GM15510 (cell line): ENCODE measurements around the gene ADAD2.
A peak's percentile ranks its signal among the peaks of the same experiment; 100 is the strongest.

Source experiments
- POLR2A ChIP-seq: IDR thresholded peaks from 3 replicates; pipeline ENCODE4 v1.6.1; 2011; ENCODE audit warnings: borderline replicate concordance; ENCODE audit not compliant: insufficient read length; ENCODE audit errors: extremely low read depth

ADAD2 gene

DNA sequence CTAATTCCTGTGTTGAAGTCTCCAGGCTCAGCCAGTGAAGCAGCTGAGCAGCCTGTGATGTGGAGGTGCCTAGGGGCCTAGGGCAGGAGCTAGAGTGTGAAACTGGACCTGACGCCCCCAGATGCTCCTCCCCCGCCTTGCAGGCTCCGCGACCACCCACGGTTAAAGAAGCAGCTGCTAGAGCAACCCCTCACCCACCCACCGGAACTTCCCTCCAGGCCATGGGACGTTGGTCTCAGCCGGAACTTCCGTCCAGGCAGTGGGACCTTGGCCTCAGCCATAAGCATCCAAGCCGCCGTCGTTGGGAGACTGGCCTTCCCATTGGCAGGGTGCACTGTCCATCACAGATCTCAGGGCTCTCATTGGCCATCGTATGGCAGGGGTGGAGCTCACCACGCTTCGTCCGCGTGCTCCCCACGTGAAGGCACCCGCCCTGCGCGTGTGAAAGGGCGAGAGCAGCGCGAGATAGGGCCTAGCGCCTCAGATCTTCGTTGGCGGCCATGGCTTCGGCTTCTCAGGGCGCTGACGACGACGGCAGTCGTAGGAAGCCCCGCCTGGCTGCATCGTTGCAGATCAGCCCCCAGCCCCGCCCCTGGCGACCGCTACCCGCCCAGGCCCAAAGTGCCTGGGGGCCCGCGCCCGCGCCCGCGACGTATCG lies at the start of gene ADAD2:
Gene ADAD2 (plus strand): TSS at position 427 of the 658 bp plus-strand sequence. CDS start 74 bp downstream, at position 501.
- TF ChIP-seq POLR2A, result no peak

DNA sequence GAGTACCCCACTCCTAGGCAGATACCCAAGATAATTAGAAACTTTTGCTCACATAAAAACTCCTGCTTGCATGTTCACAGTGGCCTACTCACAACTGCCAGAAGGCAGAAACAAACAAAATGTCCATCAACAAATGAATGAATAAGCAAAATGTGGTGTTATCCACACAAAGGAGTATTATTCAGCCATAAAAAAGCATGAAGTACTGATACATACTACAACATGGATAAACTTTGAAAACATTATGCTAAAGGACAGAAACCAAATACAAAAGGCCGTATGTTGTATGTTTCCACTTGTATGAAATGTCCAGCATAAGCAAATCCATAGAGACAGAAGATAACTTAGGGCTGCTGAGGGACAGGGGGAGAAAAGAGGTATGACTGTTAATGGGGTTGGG lies 47.9 kb upstream of the ADAD2 start:
- TF ChIP-seq POLR2A, result no peak

DNA sequence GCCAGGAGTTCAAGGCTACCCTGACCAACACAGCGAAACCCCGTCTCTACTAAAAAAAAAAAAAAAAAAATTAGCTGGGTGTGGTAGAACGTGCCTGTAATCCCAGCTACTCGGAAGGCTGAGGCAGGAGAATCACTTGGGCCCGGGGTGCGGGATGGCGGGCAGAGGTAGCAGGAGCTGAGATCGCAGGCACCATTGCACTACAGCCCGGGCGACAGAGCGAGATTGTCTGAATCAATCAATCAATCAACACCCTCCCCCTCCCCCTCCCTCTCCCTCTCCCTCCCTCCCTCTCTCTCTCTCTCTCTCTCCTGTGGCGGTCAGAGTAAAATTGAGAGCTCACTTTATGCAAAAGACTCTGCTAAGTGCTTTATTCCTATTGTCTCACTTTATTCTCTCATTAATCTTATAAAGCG lies 47.2 kb upstream of the ADAD2 start:
- TF ChIP-seq POLR2A, result no peak

DNA sequence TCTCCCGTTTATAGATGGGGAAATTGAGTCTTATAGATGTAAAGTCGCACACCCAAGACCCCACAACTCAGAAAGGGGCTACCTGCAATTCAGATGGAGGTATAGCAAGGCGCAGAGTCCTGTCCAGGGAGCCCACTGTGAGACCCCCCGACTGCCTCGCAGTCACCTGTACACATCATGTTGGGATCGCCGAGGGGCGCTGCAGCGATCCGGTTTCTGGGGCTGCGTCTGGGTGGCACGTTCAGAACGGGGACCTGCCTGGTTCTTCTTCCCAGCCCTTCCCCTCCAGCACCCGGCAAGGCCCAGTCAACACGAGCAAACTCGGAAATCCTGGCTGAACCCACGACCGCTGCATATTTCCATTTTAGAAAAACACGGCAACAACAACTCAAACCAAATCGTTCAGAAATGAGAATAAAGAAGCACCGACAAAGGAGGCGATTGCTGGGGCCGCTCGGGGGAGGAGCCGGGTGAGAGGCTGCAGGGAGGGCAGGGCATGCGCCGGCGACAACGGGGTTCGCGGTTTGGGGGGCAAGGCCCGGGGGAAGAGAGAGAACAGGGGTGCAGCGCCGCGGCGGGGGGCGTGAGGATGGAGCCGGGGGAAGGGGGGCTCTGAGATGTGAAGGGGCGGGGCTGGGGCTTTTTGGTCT lies 46.6 kb upstream of the ADAD2 start:
- TF ChIP-seq POLR2A, result no peak

DNA sequence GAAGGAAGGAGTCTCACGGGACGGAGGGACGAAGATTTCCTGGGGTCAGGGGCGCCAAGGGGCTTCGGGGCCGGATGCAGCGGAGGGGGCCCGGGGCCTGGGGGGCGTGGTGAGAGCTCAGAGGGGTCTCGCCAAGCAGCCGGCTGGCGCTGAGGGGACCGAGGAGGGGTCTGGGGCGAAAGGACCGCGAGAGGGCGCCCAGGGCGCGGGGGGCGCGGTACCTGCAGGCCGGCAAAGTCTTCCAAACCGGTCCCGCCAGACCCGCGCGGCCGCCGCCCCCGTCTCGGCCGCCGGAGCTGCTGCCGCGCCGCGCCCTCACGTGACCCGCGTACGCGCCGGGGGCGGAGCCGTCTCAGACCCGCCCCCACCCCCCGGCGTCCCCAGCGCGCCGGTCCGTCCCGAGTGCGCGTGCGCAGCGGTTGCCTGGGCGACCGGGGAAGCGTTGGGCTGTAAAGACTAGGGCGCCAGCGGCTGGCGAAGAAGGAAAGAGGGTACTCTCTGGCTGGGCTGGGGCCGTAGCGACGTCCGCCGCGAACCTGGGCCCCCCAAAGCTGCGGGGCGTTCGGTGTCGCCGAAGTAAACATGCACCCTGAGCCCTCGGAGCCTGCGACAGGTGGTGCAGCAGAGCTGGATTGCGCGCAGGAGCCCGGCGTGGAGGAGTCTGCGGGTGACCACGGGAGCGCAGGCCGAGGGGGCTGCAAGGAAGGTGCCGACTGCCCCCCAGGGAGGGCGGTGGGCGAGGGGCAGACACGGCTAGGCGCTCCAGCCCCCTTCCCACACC lies 45.9 kb upstream of the ADAD2 start, which contains the start of the genes DNAAF1 and HSDL1:
Gene DNAAF1 (plus strand): TSS at position 450 of the 781 bp plus-strand sequence. CDS start 133 bp downstream, at position 583.
Gene HSDL1 (minus strand): TSS at position 319 of the 781 bp plus-strand sequence. CDS start 13,856 bp downstream, outside the sequence.
- TF ChIP-seq POLR2A, result peak; percentile 70

DNA sequence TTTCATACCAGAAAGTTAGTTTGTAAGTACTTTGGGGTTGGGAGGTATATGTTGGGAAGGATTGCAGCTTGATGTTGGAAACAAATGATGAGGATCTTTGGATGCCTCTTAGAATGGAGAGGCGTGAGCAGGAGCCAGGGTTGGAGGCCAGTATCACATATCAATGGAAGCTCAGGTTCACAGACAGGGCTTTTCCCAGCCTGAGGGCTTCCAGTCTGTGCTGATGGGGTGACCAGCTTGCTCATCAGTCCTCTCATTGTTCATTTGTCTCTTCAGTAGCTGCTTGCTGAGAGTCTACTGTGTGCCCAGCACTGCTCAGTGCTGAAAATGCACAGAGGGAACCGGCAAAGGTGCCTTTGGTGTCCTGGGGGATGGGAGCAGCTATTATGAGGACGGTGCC lies 40.0 kb upstream of the ADAD2 start:
- no peak for TF ChIP-seq POLR2A

DNA sequence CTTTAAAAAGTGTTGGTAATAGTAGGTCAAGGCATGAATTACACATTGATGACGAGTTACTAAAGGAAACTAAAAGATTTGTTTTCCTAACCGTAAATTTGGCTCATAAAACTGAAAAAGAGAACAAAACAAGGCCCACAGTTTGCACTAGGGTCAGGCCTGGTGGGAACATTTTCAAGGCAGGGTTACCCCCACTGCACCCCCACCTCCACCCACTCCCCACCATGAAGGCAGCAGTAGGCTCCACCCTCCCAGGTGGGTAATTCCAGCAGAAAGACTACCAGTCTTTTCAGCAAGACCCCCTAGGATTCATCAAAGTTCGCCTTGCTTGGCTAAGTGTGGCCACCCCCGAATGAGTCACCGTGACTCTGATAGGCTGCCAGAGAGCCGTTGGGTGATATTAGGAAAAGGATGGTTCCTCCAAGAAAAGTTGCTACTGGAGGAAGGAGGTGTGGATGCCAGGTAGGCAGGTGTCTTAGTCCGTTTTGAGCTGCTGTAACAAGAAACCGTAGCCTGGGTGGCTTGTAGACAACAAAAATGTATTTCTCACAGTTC lies 37.2 kb upstream of the ADAD2 start:
- no peak for TF ChIP-seq POLR2A

DNA sequence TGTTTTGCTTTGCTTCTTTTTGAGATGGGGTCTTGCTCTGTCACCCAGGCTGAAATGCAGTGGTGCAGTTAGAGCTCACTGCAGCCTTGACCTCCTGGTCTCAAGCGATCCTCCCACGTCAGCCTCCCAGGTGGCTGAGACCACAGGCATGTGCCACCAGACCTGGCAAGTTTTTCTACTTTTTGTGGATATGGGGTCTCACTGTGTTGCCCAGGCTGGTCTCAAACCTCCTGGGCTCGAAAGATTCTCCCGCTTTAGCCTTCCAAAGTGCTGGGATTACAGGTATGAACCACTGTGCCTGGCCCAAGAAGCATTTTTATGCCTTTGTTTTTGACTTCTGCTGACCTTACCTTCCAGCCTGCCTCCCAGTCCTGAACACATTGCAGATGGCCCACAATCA lies 35.7 kb upstream of the ADAD2 start:
- TF ChIP-seq POLR2A, result no peak

DNA sequence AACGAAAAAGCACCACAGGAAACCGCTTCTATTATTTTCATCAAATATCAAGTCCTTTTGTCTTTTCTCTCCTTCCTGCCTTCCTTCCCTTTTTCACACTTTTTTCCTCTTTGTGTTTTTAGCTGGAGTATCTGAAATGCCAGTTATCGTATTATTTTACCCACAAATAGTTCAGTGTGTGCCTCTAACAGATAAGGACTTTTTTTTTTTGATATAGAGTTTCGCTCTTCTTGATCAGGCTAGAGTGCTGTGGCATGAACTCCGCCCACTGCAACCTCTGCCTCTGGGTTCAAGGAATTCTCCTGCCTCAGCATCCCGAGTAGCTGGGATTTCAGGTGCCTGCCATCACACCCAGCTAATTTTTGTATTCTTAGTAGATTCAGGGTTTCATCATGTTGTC lies 35.2 kb upstream of the ADAD2 start:
- TF ChIP-seq POLR2A, result no peak

DNA sequence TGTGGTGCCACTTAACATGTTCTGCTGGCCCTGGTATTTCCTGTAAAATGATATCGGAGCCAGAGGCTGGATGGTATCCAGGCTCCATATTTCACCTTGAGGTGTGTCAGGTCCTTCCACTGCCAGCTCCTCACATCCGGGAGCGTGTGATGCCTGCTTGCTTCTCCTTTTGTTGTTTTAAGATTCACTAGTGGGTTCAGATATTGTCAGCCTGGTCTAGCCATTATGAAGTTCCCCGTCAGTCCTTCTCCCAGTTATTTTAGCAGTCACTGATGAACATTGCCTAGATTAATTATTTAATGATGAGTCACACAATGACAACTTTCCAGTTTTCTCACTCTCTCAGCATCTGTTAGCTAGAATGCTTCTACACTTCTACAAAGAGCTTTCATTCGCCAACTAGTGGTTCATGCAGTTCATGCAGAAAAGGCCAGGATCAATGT lies 34.6 kb upstream of the ADAD2 start:
- no peak for TF ChIP-seq POLR2A

DNA sequence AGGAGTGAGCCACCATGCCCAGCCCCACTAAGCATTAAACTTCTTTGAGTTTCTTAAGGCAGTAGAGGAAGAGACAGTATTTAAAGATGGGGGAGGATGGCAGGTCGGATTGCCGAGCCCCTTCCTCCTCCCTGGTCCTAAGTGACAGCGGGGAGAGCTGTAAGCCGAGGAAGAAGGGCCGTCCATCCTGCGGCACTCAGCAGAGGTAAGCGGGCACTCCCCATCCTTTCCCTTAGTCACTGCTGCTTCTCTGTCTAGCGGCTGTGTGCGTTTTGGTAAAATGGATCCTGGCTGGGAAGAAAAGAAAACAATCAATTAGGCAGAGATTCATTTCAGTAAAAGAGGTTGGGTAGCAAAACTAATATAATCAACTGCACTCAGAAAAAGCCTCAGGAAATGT lies 31.9 kb upstream of the ADAD2 start:
- TF ChIP-seq POLR2A, result no peak

DNA sequence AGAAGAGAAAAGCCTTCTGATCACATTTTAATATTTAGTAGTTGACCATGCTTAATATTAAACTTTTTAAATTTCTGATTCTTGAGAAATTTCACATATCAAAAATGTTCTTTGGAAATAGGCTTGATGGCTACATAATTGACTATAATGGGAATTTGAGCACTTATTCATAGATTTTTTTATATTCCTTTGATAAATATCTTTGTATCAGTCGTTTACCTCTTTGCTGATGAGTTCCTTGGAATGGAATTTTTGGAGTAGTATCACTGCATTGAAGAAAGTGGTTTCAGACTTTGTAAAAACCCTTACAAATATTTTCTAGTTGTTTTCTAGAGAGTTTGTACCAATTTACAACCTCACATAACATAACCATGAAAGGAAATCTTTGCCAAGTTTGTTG lies 31.2 kb upstream of the ADAD2 start:
- TF ChIP-seq POLR2A, result no peak

DNA sequence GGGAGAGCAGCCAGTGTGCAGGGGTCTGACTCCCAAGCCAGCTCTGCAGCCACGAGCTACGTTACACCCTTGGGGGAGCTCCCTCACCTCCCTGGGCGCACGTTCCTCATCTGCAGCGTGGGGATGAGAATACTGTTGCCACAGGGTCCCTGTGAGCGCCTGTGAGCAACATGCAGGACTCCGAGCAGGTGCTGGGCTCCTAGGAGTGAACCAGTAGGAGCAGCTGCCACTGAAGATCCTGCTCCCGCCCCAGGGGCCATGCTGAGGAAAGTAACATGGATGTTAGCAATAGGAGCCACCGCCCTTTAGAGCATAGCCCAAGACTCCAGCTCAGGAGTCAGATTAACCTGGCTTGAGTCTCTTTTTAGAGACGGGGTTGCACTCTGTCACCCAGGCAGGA lies 29.9 kb upstream of the ADAD2 start:
- no peak for TF ChIP-seq POLR2A

DNA sequence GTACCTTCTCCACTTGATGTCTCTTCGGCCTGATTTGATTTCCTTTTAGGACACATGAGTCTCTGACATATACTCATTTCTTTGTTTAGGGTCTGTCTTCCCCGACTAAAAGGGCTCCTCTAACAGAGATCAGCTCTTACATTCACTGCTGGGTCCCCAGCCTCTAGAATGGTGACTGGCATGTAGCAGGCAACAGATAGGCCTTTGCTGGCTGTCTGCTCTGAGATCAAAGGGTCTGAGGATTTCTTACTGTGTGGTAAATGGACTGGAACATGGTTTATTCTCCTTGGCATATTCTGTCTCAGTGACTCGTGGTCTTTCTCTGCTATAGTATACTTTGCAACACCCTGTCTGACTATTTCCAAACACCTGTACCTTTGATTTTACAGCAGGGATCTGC lies 29.2 kb upstream of the ADAD2 start:
- no peak for TF ChIP-seq POLR2A

DNA sequence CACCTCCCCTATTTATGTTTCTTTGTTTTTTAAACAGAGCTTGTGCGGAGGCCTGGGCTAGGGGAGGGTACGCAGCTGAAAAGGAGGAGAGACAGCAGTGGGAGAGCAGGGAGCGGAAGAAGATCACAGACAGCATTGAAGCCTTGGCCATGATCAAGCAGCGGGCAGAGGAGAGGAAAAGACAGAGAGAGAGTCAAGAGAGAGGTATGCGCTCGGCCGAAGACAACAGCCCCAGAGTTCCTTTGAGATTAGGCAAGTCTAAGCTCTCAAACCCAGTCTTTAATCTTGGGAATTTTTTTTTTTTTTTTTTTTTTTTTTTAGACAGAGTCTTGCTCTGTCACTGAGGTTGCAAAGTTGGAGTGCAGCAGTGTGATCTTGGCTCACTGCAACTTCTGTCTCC lies 25.2 kb upstream of the ADAD2 start:
- TF ChIP-seq POLR2A, result no peak
